Type B pancreatic cell (in vitro differentiated cells): Measurements from ENCODE around the gene STAT6. TPM values are rescaled to one million over a fixed set of nuclear protein-coding genes. Genes with fewer than 3 reads are reported as not detected.

Experiments
- DNase-seq: peaks from one replicate; pipeline ENCODE4 v3.0.0; 2021; ENCODE audit warnings: mixed read lengths; ENCODE audit not compliant: unreplicated experiment; ENCODE audit errors: extremely low spot score
- H3K27ac Mint-ChIP-seq: 2 replicates; pipeline ENCODE4 v1.8.0; 2021; ENCODE audit warnings: mild to moderate bottlenecking, mixed read lengths
- H3K27me3 Mint-ChIP-seq: 2 replicates; pipeline ENCODE4 v1.8.0; 2021; ENCODE audit warnings: mixed read lengths
- H3K36me3 Mint-ChIP-seq: 2 replicates; pipeline ENCODE4 v1.8.0; 2021; ENCODE audit warnings: mixed read lengths
- H3K4me1 Mint-ChIP-seq: one replicate; pipeline ENCODE4 v1.8.0; 2021; ENCODE audit warnings: mixed read lengths; ENCODE audit not compliant: unreplicated experiment
- H3K4me3 Mint-ChIP-seq: 2 replicates; pipeline ENCODE4 v1.8.0; 2021; ENCODE audit warnings: mild to moderate bottlenecking, mixed read lengths
- H3K9me3 Mint-ChIP-seq: 2 replicates; pipeline ENCODE4 v1.8.0; 2021; ENCODE audit warnings: mixed read lengths
- CTCF ChIP-seq: fragments of 200-600 bp; sonication (generic); conservative IDR thresholded peaks from 2 replicates; pipeline ENCODE4 v1.5.0; 2021; ENCODE audit warnings: antibody characterized with exemption, mild to moderate bottlenecking
- total RNA-seq: library from RNA; stranded (reverse); gene quantifications from 2 replicates; pipeline ENCODE4 v1.2.1, GENCODE V29; 2021; ENCODE audit warnings: low replicate concordance

Gene STAT6
- total RNA-seq, 1 donor from 2014 or later = 83.4 TPM

GRCh38 chr12:57142727-57143126, 31.6 kb upstream of the STAT6 start:
- no peaks in the 10 kb centered on the region for H3K9me3 Mint-ChIP-seq
- H3K4me3 Mint-ChIP-seq = no peak overlapping the region
- H3K36me3 Mint-ChIP-seq = peaks cover 35% of the 10 kb centered on the region
- no peak for DNase-seq
- H3K27ac Mint-ChIP-seq = no peak overlapping the region
- TF ChIP-seq CTCF = no peak
- H3K27me3 Mint-ChIP-seq = no peaks in the 10 kb centered on the region
- H3K4me1 Mint-ChIP-seq = peaks cover 49% of the 10 kb centered on the region

GRCh38 chr12:57142121-57142520, 31.0 kb upstream of the STAT6 start:
- H3K4me1 Mint-ChIP-seq = peaks cover 43% of the 10 kb centered on the region
- peaks cover 35% of the 10 kb centered on the region for H3K36me3 Mint-ChIP-seq

GRCh38 chr12:57141249-57141648, 30.1 kb upstream of the STAT6 start:
- Mint-ChIP-seq H3K4me3 (no peak overlapping the region), H3K36me3 (peaks cover 35% of the 10 kb centered on the region), H3K27ac (no peak overlapping the region), H3K27me3 (no peaks in the 10 kb centered on the region), H3K9me3 (no peaks in the 10 kb centered on the region), H3K4me1 (peaks cover 42% of the 10 kb centered on the region)
- no peak for DNase-seq
- no peak for TF ChIP-seq CTCF

More at GRCh38 chr12:57142121-57142520, 31.0 kb upstream of the STAT6 start:
- DNase-seq = no peak
- TF ChIP-seq CTCF = no peak
- Mint-ChIP-seq H3K27me3 (no peaks in the 10 kb centered on the region), H3K9me3 (no peaks in the 10 kb centered on the region), H3K27ac (peak overlapping the region; percentile 23), H3K4me3 (no peak overlapping the region)

GRCh38 chr12:57139796-57140649, 28.9 kb upstream of the STAT6 start:
- H3K4me3 Mint-ChIP-seq = no peak overlapping the region
- no peaks in the 10 kb centered on the region for H3K9me3 Mint-ChIP-seq
- no peaks in the 10 kb centered on the region for H3K27me3 Mint-ChIP-seq
- H3K27ac Mint-ChIP-seq = peak overlapping the region; percentile 12
- H3K4me1 Mint-ChIP-seq = peaks cover 39% of the 10 kb centered on the region
- H3K36me3 Mint-ChIP-seq = peaks cover 29% of the 10 kb centered on the region
- no peak for DNase-seq
- TF ChIP-seq CTCF = no peak

- no peak for DNase-seq
Measured at GRCh38 chr12:57138526-57139272, 27.5 kb upstream of the STAT6 start.

More at GRCh38 chr12:57138526-57139272, 27.5 kb upstream of the STAT6 start:
- Mint-ChIP-seq H3K4me1 (peaks cover 52% of the 10 kb centered on the region), H3K27me3 (no peaks in the 10 kb centered on the region), H3K4me3 (no peak overlapping the region), H3K36me3 (peaks cover 26% of the 10 kb centered on the region), H3K27ac (no peak overlapping the region), H3K9me3 (no peaks in the 10 kb centered on the region)
- TF ChIP-seq CTCF = no peak
